Heart left ventricle (tissue), 16 donors: Measurements from ENCODE around the gene EDC4. TPM values are rescaled to one million over a fixed set of nuclear protein-coding genes. Genes with fewer than 3 reads are reported as not detected.
A peak's percentile ranks its signal among the peaks of the same experiment; 100 is the strongest.

Source experiments
- ATAC-seq, 4 donors: fragments of 200-7000 bp; cut with Tn5 transposase; one replicate each; pipeline ENCODE4 v1.9.1; 2020 to 2022; ENCODE audit warnings: moderate library complexity in 4 of 4, mild to moderate bottlenecking in 3 of 4, moderate number of reproducible peaks in 1 of 4
- DNase-seq, 5 donors: peaks; one replicate each; pipeline ENCODE4 v3.0.0-alpha.2; 2020
- H3K27ac ChIP-seq, 12 donors: fragments of 200-600 bp; sonication (generic) in 4 of 12; one replicate each; pipeline versions ENCODE4 v1.5.0 to v1.8.0; 2016 to 2022; ENCODE audit warnings: mild to moderate bottlenecking in 2 of 12
- H3K27me3 ChIP-seq, 9 donors: fragments of 200-600 bp; sonication (generic) in 2 of 9; one replicate each; pipeline versions ENCODE4 v1.5.1 to v1.8.0; 2016 to 2022; ENCODE audit warnings: mild to moderate bottlenecking in 3 of 9
- H3K36me3 ChIP-seq, 9 donors: fragments of 200-600 bp; sonication (generic) in 2 of 9; one replicate each; pipeline versions ENCODE4 v1.5.0 to v1.8.0; 2018 to 2022; ENCODE audit warnings: mild to moderate bottlenecking in 2 of 9
- H3K4me1 ChIP-seq, 12 donors: fragments of 200-600 bp; sonication (generic) in 4 of 12; one replicate each; pipeline versions ENCODE4 v1.5.0 to v1.8.0; 2016 to 2022; ENCODE audit warnings: mild to moderate bottlenecking in 3 of 12
- H3K4me3 ChIP-seq, 12 donors: fragments of 200-600 bp; sonication (generic) in 4 of 12; one replicate each; pipeline versions ENCODE4 v1.5.0 to v1.8.0; 2017 to 2022; ENCODE audit warnings: mild to moderate bottlenecking in 9 of 12, moderate library complexity in 4 of 12
- H3K9me3 ChIP-seq, 12 donors: fragments of 200-600 bp; sonication (generic) in 4 of 12; one replicate each; pipeline versions ENCODE4 v1.5.0 to v1.8.0; 2016 to 2022; ENCODE audit warnings: mild to moderate bottlenecking in 1 of 12
- POLR2A ChIP-seq, 2 donors: fragments of 450-650 bp; IDR thresholded peaks; one replicate each; pipeline ENCODE4 v1.6.1; 2017; ENCODE audit warnings: antibody characterized with exemption in 2 of 2, mild to moderate bottlenecking in 2 of 2, moderate library complexity in 2 of 2
- WGBS, 4 donors: extraction: QIAGEN DNeasy Blood & Tissue Kit in 2 of 4; methylation state at CpG; one replicate each; pipeline versions ENCODE4 v1.1.5 to v1.1.7; 2013 to 2018; 5-methylcytosine and 5-hydroxymethylcytosine counted together
- intact Hi-C, 10 donors: fragments of 100-400 bp; cut with DNase I; formaldehyde crosslinking; loops; one replicate each; pipeline versions ENCODE4 v1.11.1 to v1.14.2; 2022
- polyA plus RNA-seq, 2 donors: library from polyadenylated mRNA; stranded (reverse); fragments of 200-250 nt; gene quantifications; one replicate each; pipeline ENCODE4 v1.2.3, GENCODE V29; 2013
- total RNA-seq, 9 donors: library from RNA; depleted of rRNA in 2 of 9; stranded (reverse); fragments of >200 nt in 2 of 9; fragmentation: NEBNext Ultra II Directional in 3 of 9; extraction: Animal tissue kit (Norgen Biotek cat#: 25700) in 3 of 9; gene quantifications; one replicate each; pipeline versions ENCODE4 v1.1.0 to v1.2.4, GENCODE V29; 2016 to 2023
- TF ChIP-seq, protein P1 (sequence below), 12 donors: fragments of 200-600 bp; sonication (generic) in 4 of 12; IDR thresholded peaks; one replicate each; pipeline versions ENCODE4 v1.5.0 to v1.8.0; 2018 to 2022; ENCODE audit warnings: antibody characterized with exemption in 12 of 12, mild to moderate bottlenecking in 5 of 12
- donor health status: ischemic (EF 13 %, LVEDD 7.1; RV severe dilation, severe dysfunction).
- donor health status: healthy with polysubstance abuse.
- donor health status: DM: no; HTN: yes; CAD: no.
- donor health status: DM: no; HTN: no; CAD: no.
- donor health status: ischemic (EF 25% LVEDD 6.9; RV normal size, moderate dysfunction).
- donor health status: ischemic (EF 25% LVEDD 5.7; RV mildly dilated, moderate dysfunction).
- donor health status: healthy.
- donor health status: DM: yes; HTN: yes; CAD: no.
- donor health status: ischemic (EF 35%, LVEDD 5.7; RV mildly dilated, moderate dysfunction).
- donor health status: nonischemic (EF 11% LVEDD 7.7; RV severe dilation, severe dysfunction).
- donor health status: DM: yes; HTN: yes; CAD: no.
- donor health status: PGD.
- donor health status: ischemic (EF 29% LVEDD 5.4; RV normal size, mild dysfunction).
- donor health status: nonischemic (EF 23%, LVEDD 6.1; RV moderate dilation, normal function).

The EDC4 gene
- total and polyA plus RNA-seq, 11 donors, result 26.2 to 42.5 (median 32.0) TPM

DNA sequence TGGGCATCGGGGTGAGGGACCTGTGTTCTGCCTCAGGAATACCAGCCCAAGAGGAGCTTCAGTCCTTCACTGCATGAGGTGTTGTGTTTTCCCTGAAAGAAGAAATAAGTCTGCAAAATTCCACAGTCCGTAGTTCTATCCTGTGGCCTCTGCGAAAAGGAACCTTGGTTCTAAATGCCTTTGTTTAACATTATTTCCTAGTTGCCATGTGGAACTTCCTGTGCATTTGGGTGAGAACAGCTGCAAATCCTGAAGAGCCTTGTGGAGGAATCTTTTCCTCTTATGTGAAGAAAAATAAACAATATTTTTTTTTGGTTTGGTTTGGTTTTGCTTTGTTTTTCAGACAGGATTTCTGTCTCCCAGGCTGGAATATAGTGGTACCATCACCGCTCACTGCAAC is 30.0 kb downstream of the EDC4 start:
- Histone ChIP-seq H3K4me1 (peaks cover 0 to 17% (median 5%) of the 10 kb centered on the region in 12 donors), H3K4me3 (no peak overlapping the region), H3K27me3 (no peaks in the 10 kb centered on the region), H3K27ac (peak overlapping the region in 2 of 12 donors; percentile 5 to 29), H3K36me3 (peaks cover 0 to 28% (median 11%) of the 10 kb centered on the region in 9 donors), H3K9me3 (no peaks in the 10 kb centered on the region)
- WGBS, 4 donors, result 69 to 78% (median 74%) methylated on average over 4 of the region's 4 CpGs
- intact Hi-C loops, result no loop called here
- no peak for ATAC-seq
- no peak for DNase-seq
- TF ChIP-seq, protein P1, sequence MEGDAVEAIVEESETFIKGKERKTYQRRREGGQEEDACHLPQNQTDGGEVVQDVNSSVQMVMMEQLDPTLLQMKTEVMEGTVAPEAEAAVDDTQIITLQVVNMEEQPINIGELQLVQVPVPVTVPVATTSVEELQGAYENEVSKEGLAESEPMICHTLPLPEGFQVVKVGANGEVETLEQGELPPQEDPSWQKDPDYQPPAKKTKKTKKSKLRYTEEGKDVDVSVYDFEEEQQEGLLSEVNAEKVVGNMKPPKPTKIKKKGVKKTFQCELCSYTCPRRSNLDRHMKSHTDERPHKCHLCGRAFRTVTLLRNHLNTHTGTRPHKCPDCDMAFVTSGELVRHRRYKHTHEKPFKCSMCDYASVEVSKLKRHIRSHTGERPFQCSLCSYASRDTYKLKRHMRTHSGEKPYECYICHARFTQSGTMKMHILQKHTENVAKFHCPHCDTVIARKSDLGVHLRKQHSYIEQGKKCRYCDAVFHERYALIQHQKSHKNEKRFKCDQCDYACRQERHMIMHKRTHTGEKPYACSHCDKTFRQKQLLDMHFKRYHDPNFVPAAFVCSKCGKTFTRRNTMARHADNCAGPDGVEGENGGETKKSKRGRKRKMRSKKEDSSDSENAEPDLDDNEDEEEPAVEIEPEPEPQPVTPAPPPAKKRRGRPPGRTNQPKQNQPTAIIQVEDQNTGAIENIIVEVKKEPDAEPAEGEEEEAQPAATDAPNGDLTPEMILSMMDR (IDR thresholded peaks at IDR 0.05), result no peak
- no peak for TF ChIP-seq POLR2A (IDR thresholded peaks at IDR 0.05)

- Histone ChIP-seq H3K4me1 (peaks cover 0 to 10% (median 0%) of the 10 kb centered on the region in 12 donors), H3K4me3 (no peak overlapping the region), H3K27me3 (no peaks in the 10 kb centered on the region), H3K9me3 (no peaks in the 10 kb centered on the region), H3K36me3 (peaks cover 0 to 54% (median 46%) of the 10 kb centered on the region in 9 donors), H3K27ac (no peak overlapping the region)
- ATAC-seq (no peak), DNase-seq (no peak)
- WGBS, 4 donors, result 90 to 95% (median 92%) methylated on average over 7 to 11 of the region's 11 CpGs
- intact Hi-C loops, result no loop called here
- TF ChIP-seq, protein P1 (IDR thresholded peaks at IDR 0.05), result no peak
- no peak for TF ChIP-seq POLR2A (IDR thresholded peaks at IDR 0.05)
These were observed 34.7 kb downstream of the EDC4 start for GRCh38 chr16:67907397-67908180.

DNA sequence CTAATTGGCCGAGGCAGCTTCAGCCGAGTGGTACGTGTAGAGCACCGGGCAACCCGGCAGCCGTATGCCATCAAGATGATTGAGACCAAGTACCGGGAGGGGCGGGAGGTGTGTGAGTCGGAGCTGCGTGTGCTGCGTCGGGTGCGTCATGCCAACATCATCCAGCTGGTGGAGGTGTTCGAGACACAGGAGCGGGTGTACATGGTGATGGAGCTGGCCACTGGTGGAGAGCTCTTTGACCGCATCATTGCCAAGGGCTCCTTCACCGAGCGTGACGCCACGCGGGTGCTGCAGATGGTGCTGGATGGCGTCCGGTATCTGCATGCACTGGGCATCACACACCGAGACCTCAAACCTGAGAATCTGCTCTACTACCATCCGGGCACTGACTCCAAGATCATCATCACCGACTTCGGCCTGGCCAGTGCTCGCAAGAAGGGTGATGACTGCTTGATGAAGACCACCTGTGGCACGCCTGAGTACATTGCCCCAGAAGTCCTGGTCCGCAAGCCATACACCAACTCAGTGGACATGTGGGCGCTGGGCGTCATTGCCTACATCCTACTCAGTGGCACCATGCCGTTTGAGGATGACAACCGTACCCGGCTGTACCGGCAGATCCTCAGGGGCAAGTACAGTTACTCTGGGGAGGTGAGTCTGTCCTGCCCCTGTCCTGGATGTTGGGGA is 36.3 kb downstream of the EDC4 start:
- TF ChIP-seq POLR2A (IDR thresholded peaks at IDR 0.05), result no peak
- TF ChIP-seq, protein P1 (IDR thresholded peaks at IDR 0.05), result no peak
- intact Hi-C loops, result no loop called here
- Histone ChIP-seq H3K9me3 (no peaks in the 10 kb centered on the region), H3K4me3 (no peak overlapping the region), H3K27ac (no peak overlapping the region), H3K4me1 (peaks cover 0 to 6% (median 0%) of the 10 kb centered on the region in 12 donors), H3K27me3 (no peaks in the 10 kb centered on the region), H3K36me3 (peaks cover 0 to 56% (median 43%) of the 10 kb centered on the region in 9 donors)
- ATAC-seq, result no peak
- DNase-seq, result no peak
- WGBS, 4 donors, result 91 to 96% (median 94%) methylated on average over 33 to 36 of the region's 36 CpGs

DNA sequence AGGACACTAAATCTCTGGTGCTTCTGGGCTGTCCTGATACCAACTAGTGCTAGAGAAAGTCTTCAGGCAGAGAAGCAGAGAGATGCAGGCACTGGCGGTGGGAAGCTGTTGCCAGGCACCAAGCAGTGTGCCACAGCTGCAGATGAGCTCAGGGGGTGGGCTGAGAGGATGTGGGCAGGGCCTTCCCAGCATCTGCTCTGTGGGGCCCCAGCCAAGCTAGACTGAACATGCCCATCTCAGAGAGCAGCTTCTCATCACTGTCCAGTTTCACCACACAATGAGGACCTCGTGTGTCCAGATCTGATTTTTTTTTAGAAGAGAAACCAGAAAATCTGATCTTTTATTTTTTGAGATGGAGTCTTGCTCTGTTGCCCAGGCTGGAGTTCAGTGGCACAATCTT is 37.3 kb downstream of the EDC4 start:
- H3K9me3 ChIP-seq, result no peaks in the 10 kb centered on the region
- no peak overlapping the region for H3K4me3 ChIP-seq
- TF ChIP-seq, protein P1 (IDR thresholded peaks at IDR 0.05), result no peak
- no peak for TF ChIP-seq POLR2A (IDR thresholded peaks at IDR 0.05)
- no peak overlapping the region for H3K27ac ChIP-seq
- WGBS, 4 donors, result 71 to 82% (median 71%) methylated on average over 2 of the region's 2 CpGs
- H3K27me3 ChIP-seq, result no peaks in the 10 kb centered on the region
- intact Hi-C loops, result no loop called here
- ATAC-seq, result no peak
- H3K36me3 ChIP-seq, result peaks cover 0 to 58% (median 43%) of the 10 kb centered on the region in 9 donors
- peaks cover 0 to 14% (median 0%) of the 10 kb centered on the region in 12 donors for H3K4me1 ChIP-seq
- DNase-seq, result no peak
